C4-2B (cell line): ENCODE measurements around the gene ZNF107.

ENCODE experiments used
- CTCF ChIP-seq: fragments of 450-650 bp; conservative IDR thresholded peaks from 2 replicates; pipeline ENCODE4 v1.5.1; 2017; ENCODE audit warnings: mild to moderate bottlenecking
- ZFX ChIP-seq: fragments of 450-650 bp; IDR thresholded peaks from 2 replicates; pipeline ENCODE4 v1.6.1; 2017

- TF ChIP-seq CTCF (no peak), ZFX (no peak)
Observed at GRCh38 chr7:64672414-64672813, 6.5 kb downstream of the ZNF107 start.
